ENCODE measurements around the gene RFX1.

GRCh38 chr19:13997631-13997962, 8.5 kb downstream of the RFX1 start:
- TF ChIP-seq ZNF274 (IDR thresholded peaks at IDR 0.05; ENCODE audit: low read depth, low read length) (no peak), SUZ12 (IDR thresholded peaks at IDR 0.05; ENCODE audit: extremely low read depth, insufficient read depth, insufficient read length) (no peak), YY1 (IDR thresholded peaks at IDR 0.05; ENCODE audit: insufficient read depth, insufficient read length) (no peak)
